NCI-H446 treated with DMSO at 0.1 percent for 48 hours (cell line): ENCODE data around the gene MANEA.
A peak's percentile ranks its signal among the peaks of the same experiment; 100 is the strongest.
"Not testable (repeated sequence)": the region's sequence is repeated elsewhere in the genome, so short reads cannot be mapped to it uniquely, and the experiment has no call there.

Experiments
- DNase-seq: peaks from one replicate; lab custom pipeline; 2025; lab: John Stamatoyannopoulos, UW

Gene MANEA

DNA sequence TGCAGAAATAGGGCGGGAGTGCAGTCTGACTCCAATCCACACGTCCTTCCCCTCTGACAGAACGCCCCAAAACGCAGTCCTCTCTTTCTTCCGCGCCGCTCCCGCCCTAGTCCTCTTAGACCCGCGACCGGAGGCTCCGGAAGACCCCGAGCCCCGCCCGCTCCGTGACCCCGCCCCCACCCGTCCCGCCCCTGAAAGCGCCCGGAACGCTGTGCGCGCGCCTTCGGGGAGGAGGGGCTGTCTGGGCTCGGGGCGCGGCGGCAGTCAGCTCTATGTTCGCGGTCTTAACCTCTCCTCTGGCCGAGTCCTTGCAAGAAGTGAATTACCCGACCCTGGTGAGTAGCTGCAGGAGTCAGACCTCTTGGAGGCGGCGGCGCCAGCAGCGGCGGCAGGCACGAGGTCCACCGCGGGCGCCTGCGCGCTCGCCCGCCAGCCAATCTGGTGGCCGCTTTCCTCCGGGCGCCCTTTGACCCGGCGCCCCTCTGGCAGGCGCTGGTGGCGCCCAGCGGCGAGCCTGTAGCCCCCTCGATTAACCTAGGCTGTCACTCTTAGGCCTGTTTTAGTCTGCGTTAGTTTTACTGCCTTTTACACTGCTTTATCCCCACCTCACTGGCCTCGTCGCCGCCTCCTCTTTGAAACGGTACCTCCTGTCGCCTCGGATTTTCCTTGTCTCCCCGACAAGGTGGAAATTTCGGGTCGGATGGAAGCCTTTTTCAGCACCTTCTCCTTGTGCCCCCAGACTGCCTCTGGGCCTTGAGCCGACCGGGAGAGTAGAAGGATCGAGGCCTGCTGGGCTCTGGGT, at the start of gene MANEA:
Gene MANEA, plus strand, starts transcription at position 232 of the 802 bp plus-strand sequence. CDS start 8,905 bp downstream, outside the sequence.
- DNase-seq, result peak; percentile 77

GRCh38 chr6:95529762-95530161, 47.6 kb upstream of the MANEA start:
- DNase-seq, result no peak

DNA sequence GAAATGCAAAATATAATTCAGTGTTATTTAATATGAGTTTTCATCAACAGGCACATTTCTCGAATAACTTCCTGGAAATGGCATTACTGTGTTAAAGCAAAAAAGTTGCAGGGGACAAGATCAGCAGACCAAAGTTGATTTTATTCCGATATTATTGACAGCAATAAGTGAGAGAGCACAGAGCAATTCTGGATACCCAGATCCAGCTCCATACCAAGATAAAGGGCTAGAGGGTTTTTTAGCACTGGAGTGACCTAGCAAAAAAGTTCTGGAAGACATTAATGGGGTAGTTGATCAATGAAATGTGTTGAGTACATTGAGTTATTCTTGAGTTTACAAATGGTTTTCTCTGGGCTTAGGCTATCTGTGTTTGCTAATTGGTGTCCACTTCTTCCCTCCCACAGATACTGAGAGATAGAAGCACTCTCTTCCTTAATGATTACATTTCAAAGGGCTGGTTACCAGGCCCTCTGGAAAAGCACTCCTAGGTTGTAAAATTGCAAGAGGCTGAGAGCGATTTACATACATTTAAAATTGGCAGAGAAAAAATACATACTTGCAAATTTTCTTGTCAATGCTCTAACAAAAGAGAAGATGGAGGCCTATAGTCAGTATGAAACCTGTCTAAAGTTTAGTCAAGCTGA, 47.0 kb upstream of the MANEA start:
- DNase-seq, result no peak

GRCh38 chr6:95543798-95544197, 33.5 kb upstream of the MANEA start:
- no peak for DNase-seq

DNA sequence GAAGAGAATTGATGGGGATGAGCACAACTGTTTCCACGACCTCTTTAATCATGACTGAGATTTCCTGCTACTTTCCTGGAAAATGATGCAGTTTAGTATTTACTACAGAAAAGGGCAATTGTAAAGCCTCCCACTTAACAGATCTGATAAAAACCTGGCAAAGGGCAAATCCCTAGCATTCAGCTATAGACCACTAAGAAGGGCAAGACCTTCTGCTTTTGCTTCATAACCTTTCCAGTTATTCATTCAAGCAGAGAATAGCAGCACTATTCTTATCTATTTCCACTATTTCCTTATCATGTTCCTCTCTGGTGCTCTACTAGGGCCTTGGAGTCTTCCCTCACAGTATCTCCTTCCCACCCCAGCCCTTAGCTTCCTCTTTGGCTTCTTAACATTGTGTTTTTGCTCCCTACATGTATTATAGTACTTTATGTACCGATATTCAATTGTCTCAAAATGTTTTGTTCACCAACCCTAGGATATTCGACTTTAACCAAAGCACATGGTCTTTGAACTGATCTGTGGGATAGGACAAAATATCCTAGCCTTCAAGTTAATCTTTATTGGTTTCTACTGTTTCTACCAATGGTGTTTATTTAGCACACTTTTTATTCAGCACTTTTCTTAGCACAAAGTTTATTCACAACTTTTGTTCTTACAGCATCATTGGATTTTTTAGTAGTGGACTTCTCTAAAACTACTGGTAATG, 32.7 kb upstream of the MANEA start:
- DNase-seq, result no peak

DNA sequence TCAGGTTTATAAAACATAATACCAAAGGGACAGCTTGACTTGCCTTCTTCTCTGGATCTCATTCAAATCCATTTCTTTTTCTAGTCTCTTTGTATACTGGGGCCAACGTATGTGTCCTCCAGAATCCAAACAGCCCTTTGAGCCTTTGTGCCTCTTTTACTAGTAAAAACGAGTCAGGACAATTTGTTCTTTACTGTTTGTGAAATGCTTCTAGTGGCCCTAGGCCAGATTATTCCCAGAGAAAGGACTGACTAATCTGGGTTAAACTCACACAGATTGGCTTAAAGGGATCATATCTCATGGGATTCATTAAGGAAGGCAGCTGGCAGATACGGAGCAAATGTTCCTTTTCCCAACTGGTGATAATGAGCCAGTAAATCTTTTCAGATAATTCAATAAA, 32.1 kb upstream of the MANEA start:
- peak; percentile 50 for DNase-seq

DNA sequence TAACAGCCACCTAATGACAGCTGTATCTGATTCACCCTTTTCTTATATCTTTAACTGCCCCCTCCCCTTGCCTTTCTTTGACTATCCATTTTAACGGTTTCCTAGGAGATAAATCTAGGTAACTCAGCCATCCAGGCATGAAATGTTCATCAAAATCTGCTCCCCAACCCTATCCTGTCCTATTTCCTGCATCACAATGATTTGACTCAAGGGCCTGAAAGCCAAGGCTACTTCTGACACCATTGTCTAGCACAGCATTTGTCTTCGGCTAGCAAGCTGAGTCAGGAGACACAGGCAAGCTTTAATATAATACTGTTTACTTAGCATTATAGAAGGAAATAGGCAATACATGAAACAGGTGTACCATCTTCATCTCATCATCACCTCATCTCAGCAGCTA, 31.6 kb upstream of the MANEA start:
- DNase-seq, result no peak

DNA sequence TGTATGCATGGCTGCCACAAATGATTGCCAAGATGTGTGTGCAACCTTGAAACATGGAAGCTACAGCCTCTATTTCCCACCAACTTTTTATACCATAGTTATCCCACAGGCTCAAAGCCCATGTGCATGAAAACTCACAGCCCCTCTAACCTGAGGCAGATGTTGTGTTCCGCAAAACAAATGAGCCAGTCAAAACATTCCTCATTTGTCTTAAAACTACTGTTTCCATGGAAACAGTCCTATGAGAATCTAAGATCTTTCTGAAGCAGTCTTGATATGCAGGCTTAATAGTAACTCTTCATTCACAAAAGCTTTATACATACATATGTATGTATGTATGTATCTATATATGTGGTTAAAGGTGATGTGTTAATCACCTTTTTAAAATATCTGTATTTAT, 31.2 kb upstream of the MANEA start:
- DNase-seq, result no peak

DNA sequence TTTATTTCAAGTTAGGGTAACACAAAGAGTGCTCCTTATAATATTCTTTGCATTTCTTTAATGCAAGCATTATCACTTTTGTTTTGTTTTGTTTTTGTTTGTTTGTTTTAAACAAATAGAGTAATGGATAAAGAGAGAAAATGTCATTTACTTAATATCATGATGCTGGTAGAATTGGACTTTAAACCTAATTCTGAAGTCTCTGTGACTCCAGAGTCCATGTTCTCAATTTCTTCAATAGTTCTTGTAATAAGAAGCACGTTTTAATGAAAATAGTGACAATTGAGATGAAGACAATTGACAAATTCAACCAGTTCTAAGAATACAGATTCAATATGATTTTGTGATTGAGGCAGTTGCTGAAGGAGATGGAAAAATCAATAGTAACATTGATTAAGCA, 30.3 kb upstream of the MANEA start:
- no peak for DNase-seq

GRCh38 chr6:95548188-95548786, 29.0 kb upstream of the MANEA start:
- no peak for DNase-seq

DNA sequence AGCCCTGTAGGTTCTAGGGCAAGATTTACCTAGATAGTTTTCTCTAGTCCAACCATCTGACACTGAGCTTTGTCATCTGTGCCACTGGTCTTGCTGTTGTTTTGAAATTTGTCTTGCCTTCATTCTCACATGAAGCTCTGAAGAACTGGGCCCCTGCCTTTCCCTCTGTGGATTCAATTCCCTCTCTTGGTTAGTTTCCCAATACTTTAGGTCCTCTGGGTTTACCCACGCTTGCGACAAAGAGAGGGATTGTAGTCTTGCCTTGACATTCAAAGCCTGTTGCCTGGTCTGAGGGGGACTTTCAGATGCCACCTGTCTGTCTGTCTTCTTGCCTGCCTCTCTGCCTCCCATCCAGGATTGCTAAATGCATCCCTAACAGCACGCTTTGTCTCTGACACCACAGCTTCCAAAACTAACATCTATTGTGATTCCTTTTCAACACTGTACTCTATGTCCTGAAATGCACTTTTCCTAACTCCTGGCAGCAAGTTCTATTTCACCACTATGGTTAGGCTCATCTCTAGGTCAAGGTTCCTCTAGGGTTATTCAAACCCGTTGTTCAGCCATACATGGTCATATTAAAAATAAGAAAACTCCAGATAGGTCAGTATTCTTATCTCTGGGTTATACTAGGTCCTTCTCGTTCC, 25.5 kb upstream of the MANEA start:
- DNase-seq, result no peak

DNA sequence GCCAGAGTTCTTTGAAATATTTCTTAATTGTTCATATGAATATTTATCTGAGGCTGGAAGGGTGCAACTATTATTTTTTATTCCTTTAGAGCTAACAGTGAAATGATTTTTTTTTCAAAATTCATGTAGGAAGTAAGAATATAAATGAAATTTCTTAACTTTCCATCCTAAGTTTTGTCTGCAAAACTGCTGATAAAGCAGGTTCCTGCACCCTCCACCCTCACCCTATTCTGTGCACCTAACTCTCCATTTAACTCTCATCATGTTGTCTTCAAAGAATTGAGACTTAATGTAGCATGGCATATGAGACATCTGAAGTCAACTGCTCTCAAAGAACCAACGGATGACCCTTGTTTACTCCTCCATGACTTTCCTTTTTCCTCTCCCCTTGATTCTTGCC, 23.5 kb upstream of the MANEA start:
- DNase-seq, result no peak

- not testable (repeated sequence) for DNase-seq
Observed at GRCh38 chr6:95560956-95561355, 16.4 kb upstream of the MANEA start.

- DNase-seq, result no peak
Observed at GRCh38 chr6:95569560-95569959, 7.8 kb upstream of the MANEA start.

DNA sequence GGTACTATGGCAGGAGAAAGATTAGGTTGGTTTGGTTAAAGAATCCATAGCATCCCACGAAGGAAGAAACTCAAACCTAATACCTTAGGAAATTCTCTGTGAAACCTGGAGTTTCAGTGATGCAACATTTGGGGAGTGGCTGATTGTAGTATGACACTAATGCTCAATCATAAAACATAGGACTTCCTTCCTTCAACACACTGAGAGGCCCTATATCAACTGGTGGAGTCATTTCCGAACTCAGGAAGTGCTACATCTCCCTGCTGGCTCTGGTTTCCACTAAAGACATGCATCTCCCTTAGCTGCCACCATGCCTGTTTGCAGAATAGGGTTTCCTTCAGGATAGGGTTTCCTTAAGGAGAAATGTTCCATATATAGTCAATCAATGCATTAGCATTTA, 5.2 kb upstream of the MANEA start:
- DNase-seq, result no peak

- no peak for DNase-seq
Observed at GRCh38 chr6:95574811-95575210, 2.5 kb upstream of the MANEA start.

GRCh38 chr6:95576218-95576997, 927 bp upstream of the MANEA start:
- no peak for DNase-seq

DNA sequence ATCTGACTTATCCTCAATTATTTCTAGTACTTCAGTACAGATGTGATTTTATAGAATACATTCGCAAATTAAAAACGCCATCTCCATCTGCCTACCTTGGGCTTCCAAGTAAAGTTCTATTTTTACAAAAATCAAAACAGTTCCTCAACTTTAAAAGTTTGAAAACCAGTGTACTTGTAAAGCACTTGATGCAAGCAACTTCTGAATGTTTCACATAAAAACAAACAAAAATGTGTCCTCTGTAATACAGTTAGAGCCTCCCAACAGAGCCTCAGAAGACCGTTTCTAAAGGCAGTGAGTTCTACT, 384 bp upstream of the MANEA start:
- DNase-seq, result no peak

DNA sequence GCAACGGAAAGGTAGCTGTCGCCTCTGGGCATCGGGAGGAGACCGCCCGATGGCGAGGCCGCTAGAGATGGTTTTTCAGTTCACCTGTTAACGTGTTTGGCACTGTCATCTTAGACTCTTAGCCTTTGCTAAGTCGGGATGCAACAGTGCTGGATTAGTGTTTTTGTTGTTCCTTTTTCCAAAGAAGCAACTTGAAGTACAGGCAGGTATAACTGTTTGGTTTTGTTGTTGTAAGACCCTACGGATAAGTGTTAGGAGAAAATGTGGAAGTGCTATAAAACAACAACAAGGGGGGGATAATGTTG, 723 bp downstream of the MANEA start:
- DNase-seq, result no peak

GRCh38 chr6:95581073-95581472, 3.7 kb downstream of the MANEA start:
- peak; percentile 62 for DNase-seq

GRCh38 chr6:95584226-95584625, 6.9 kb downstream of the MANEA start:
- not testable (repeated sequence) for DNase-seq

GRCh38 chr6:95587989-95588388, 10.7 kb downstream of the MANEA start:
- no peak for DNase-seq
